Vagina (tissue), 2 donors: ENCODE results near the gene ASTN1.

Experiments
- CTCF ChIP-seq, 3 experiments: fragments of 450-650 bp in 2 of 3; fragments of 200-600 bp in 1 of 3; sonication (generic) in 1 of 3; IDR thresholded peaks; one replicate each; pipeline ENCODE4 v1.5.1; 2017 to 2019; ENCODE audit warnings: antibody characterized with exemption in 3 of 3, mild to moderate bottlenecking in 2 of 3, moderate library complexity in 2 of 3
- POLR2A ChIP-seq, 2 donors: fragments of 450-650 bp; IDR thresholded peaks; one replicate each; pipeline ENCODE4 v1.6.1; 2017; ENCODE audit warnings: antibody characterized with exemption in 2 of 2, mild to moderate bottlenecking in 2 of 2, moderate library complexity in 2 of 2

GRCh38 chr1:177103005-177103852 is 61.3 kb downstream of the ASTN1 start:
- TF ChIP-seq CTCF (IDR thresholded peaks at IDR 0.05) (no peak), POLR2A (IDR thresholded peaks at IDR 0.05) (no peak)
